Ishikawa (cell line): ENCODE data around the gene WNT8A.

Experiments
- CEBPB ChIP-seq: IDR thresholded peaks from 2 replicates; pipeline ENCODE4 v1.6.1; 2012
- CREB1 ChIP-seq: IDR thresholded peaks from 2 replicates; pipeline ENCODE4 v1.6.1; 2012; ENCODE audit warnings: low read depth
- EGR1 ChIP-seq: IDR thresholded peaks from 2 replicates; pipeline ENCODE4 v1.6.1; 2012
- EP300 ChIP-seq: IDR thresholded peaks from 2 replicates; pipeline ENCODE4 v1.6.1; 2012; ENCODE audit warnings: borderline replicate concordance
- FOXM1 ChIP-seq: IDR thresholded peaks from 2 replicates; pipeline ENCODE4 v1.6.1; 2012; ENCODE audit warnings: low read depth, borderline replicate concordance
- MAX ChIP-seq: IDR thresholded peaks from 2 replicates; pipeline ENCODE4 v1.6.1; 2012
- NFIC ChIP-seq: IDR thresholded peaks from 2 replicates; pipeline ENCODE4 v1.6.1; 2012
- RAD21 ChIP-seq: IDR thresholded peaks from 2 replicates; pipeline ENCODE4 v1.6.1; 2012; ENCODE audit warnings: low read depth
- REST ChIP-seq: IDR thresholded peaks from 2 replicates; pipeline ENCODE4 v1.6.1; 2012; ENCODE audit warnings: low read depth, mild to moderate bottlenecking
- TAF1 ChIP-seq: IDR thresholded peaks from 2 replicates; pipeline ENCODE4 v1.6.1; 2012; ENCODE audit warnings: low read depth, mild to moderate bottlenecking
- TCF12 ChIP-seq: IDR thresholded peaks from 2 replicates; pipeline ENCODE4 v1.6.1; 2012; ENCODE audit warnings: low read depth
- TEAD4 ChIP-seq: IDR thresholded peaks from 2 replicates; pipeline ENCODE4 v1.6.1; 2012
- USF1 ChIP-seq: IDR thresholded peaks from 2 replicates; pipeline ENCODE4 v1.6.1; 2012
- YY1 ChIP-seq: IDR thresholded peaks from 2 replicates; pipeline ENCODE4 v1.6.1; 2012; ENCODE audit warnings: low read depth
- ZBTB7A ChIP-seq: IDR thresholded peaks from 2 replicates; pipeline ENCODE4 v1.6.1; 2012; ENCODE audit warnings: low read depth

The WNT8A gene

GRCh38 chr5:138078006-138078643, 5.7 kb upstream of the WNT8A start:
- TF ChIP-seq REST: no peak
- no peak for TF ChIP-seq EGR1
- no peak for TF ChIP-seq EP300
- no peak for TF ChIP-seq CREB1
- no peak for TF ChIP-seq ZBTB7A
- no peak for TF ChIP-seq YY1
- no peak for TF ChIP-seq RAD21
- TF ChIP-seq TEAD4: no peak
- TF ChIP-seq MAX: no peak
- TF ChIP-seq USF1: no peak
- TF ChIP-seq TCF12: no peak
- TF ChIP-seq FOXM1: no peak
- TF ChIP-seq CEBPB: no peak
- no peak for TF ChIP-seq TAF1
- no peak for TF ChIP-seq NFIC

GRCh38 chr5:138082033-138082432, 1.8 kb upstream of the WNT8A start:
- TF ChIP-seq NFIC: no peak
- no peak for TF ChIP-seq TEAD4
- no peak for TF ChIP-seq ZBTB7A
- no peak for TF ChIP-seq REST
- TF ChIP-seq TAF1: no peak
- TF ChIP-seq FOXM1: no peak
- no peak for TF ChIP-seq CEBPB
- TF ChIP-seq EGR1: no peak
- TF ChIP-seq CREB1: no peak
- TF ChIP-seq TCF12: no peak
- no peak for TF ChIP-seq RAD21
- TF ChIP-seq MAX: no peak
- TF ChIP-seq EP300: no peak
- no peak for TF ChIP-seq YY1
- TF ChIP-seq USF1: no peak

GRCh38 chr5:138091685-138092084, 7.9 kb downstream of the WNT8A start:
- TF ChIP-seq MAX (no peak), NFIC (no peak), EP300 (no peak), CREB1 (no peak), CEBPB (no peak), FOXM1 (no peak), EGR1 (no peak), TEAD4 (no peak), TAF1 (no peak), YY1 (no peak), TCF12 (no peak), ZBTB7A (no peak)

- TF ChIP-seq NFIC (no peak), ZBTB7A (no peak), REST (no peak), MAX (no peak), TAF1 (no peak), EGR1 (no peak)
Observed at GRCh38 chr5:138092301-138092700, 8.5 kb downstream of the WNT8A start.
